ENCODE measurements around the gene CAPS.
A peak's percentile ranks its signal among the peaks of the same experiment; 100 is the strongest.
"Not testable (repeated sequence)": the region's sequence is repeated elsewhere in the genome, so short reads cannot be mapped to it uniquely, and the experiment has no call there.

The CAPS gene

GRCh38 chr19:5913739-5914357 lies at the start of gene CAPS:
TSS of gene CAPS (plus strand) at chr19:5914254. CDS start at chr19:5914407, 153 bp downstream.
- Mint-ChIP-seq H3K36me3 (peaks cover 11% of the 10 kb centered on the region), H3K27me3 (no peaks in the 10 kb centered on the region)

GRCh38 chr19:5864725-5865486 lies 49.1 kb upstream of the CAPS start:
- Mint-ChIP-seq H3K27ac (no peak overlapping the region), H3K4me1 (no peaks in the 10 kb centered on the region), H3K27me3 (peaks cover 7% of the 10 kb centered on the region), H3K4me3 (no peak overlapping the region), H3K9me3 (no peaks in the 10 kb centered on the region), H3K36me3 (no peaks in the 10 kb centered on the region)
- no peak for DNase-seq
- CTCF ChIA-PET, result no interaction called here

More at GRCh38 chr19:5913739-5914357, at the start of gene CAPS:
- DNase-seq, result no peak
- Mint-ChIP-seq H3K27ac (peak within 1 kb of the TSS; percentile 42), H3K9me3 (no peaks in the 10 kb centered on the region), H3K4me1 (no peaks in the 10 kb centered on the region), H3K4me3 (no peak within 1 kb of the TSS)
- CTCF ChIA-PET, result no interaction called here

GRCh38 chr19:5865772-5866171 lies 48.3 kb upstream of the CAPS start:
- Mint-ChIP-seq H3K36me3 (no peaks in the 10 kb centered on the region), H3K9me3 (no peaks in the 10 kb centered on the region), H3K4me3 (no peak overlapping the region), H3K27ac (no peak overlapping the region), H3K4me1 (no peaks in the 10 kb centered on the region), H3K27me3 (peaks cover 7% of the 10 kb centered on the region)
- CTCF ChIA-PET, result no interaction called here
- DNase-seq, result no peak

- Mint-ChIP-seq H3K27ac (no peak overlapping the region), H3K4me3 (no peak overlapping the region), H3K9me3 (no peaks in the 10 kb centered on the region), H3K36me3 (no peaks in the 10 kb centered on the region), H3K4me1 (no peaks in the 10 kb centered on the region), H3K27me3 (no peaks in the 10 kb centered on the region)
- CTCF ChIA-PET, result no interaction called here
- DNase-seq, result no peak
Observed at GRCh38 chr19:5867201-5868136, 46.6 kb upstream of the CAPS start.

- peaks cover 2% of the 10 kb centered on the region for H3K4me1 Mint-ChIP-seq
- no peak overlapping the region for H3K27ac Mint-ChIP-seq
- no peak for DNase-seq
- CTCF ChIA-PET, result no interaction called here
- no peak overlapping the region for H3K4me3 Mint-ChIP-seq
- H3K9me3 Mint-ChIP-seq, result no peaks in the 10 kb centered on the region
- no peaks in the 10 kb centered on the region for H3K27me3 Mint-ChIP-seq
- H3K36me3 Mint-ChIP-seq, result no peaks in the 10 kb centered on the region
Observed at GRCh38 chr19:5870986-5871394, 43.1 kb upstream of the CAPS start.

- CTCF ChIA-PET, result interaction anchor here (0.6 kb wide), 1 partner anchor 128 kb away, joined by 3 read pairs; no protein-coding TSS in a partner anchor
- no peak for DNase-seq
- H3K27me3 Mint-ChIP-seq, result peaks cover 9% of the 10 kb centered on the region
- H3K27ac Mint-ChIP-seq, result no peak overlapping the region
- H3K4me3 Mint-ChIP-seq, result no peak overlapping the region
- H3K4me1 Mint-ChIP-seq, result peaks cover 2% of the 10 kb centered on the region
- H3K36me3 Mint-ChIP-seq, result no peaks in the 10 kb centered on the region
- no peaks in the 10 kb centered on the region for H3K9me3 Mint-ChIP-seq
Observed at GRCh38 chr19:5873617-5874199, 40.3 kb upstream of the CAPS start.

GRCh38 chr19:5874496-5874895 lies 39.6 kb upstream of the CAPS start:
- H3K36me3 Mint-ChIP-seq, H3K27ac Mint-ChIP-seq, CTCF ChIA-PET, H3K4me1 Mint-ChIP-seq, H3K9me3 Mint-ChIP-seq, DNase-seq, H3K4me3 Mint-ChIP-seq: not testable (repeated sequence)
- peaks cover 16% of the 10 kb centered on the region for H3K27me3 Mint-ChIP-seq

GRCh38 chr19:5877427-5877826 lies 36.6 kb upstream of the CAPS start:
- DNase-seq, result no peak
- no peak overlapping the region for H3K4me3 Mint-ChIP-seq
- H3K27me3 Mint-ChIP-seq, result peaks cover 45% of the 10 kb centered on the region
- H3K9me3 Mint-ChIP-seq, result no peaks in the 10 kb centered on the region
- H3K4me1 Mint-ChIP-seq, result peaks cover 2% of the 10 kb centered on the region
- CTCF ChIA-PET, result no interaction called here
- H3K27ac Mint-ChIP-seq, result no peak overlapping the region
- no peaks in the 10 kb centered on the region for H3K36me3 Mint-ChIP-seq

- Mint-ChIP-seq H3K9me3 (no peaks in the 10 kb centered on the region), H3K27me3 (peaks cover 50% of the 10 kb centered on the region), H3K36me3 (no peaks in the 10 kb centered on the region), H3K27ac (no peak overlapping the region), H3K4me3 (no peak overlapping the region), H3K4me1 (peaks cover 2% of the 10 kb centered on the region)
- DNase-seq, result no peak
- CTCF ChIA-PET, result no interaction called here
Observed at GRCh38 chr19:5877882-5878281, 36.2 kb upstream of the CAPS start.

GRCh38 chr19:5880196-5880595 lies 33.9 kb upstream of the CAPS start:
- H3K4me1 Mint-ChIP-seq, result no peaks in the 10 kb centered on the region
- H3K4me3 Mint-ChIP-seq, result no peak overlapping the region
- no peaks in the 10 kb centered on the region for H3K36me3 Mint-ChIP-seq
- no peak for DNase-seq
- H3K27me3 Mint-ChIP-seq, result peaks cover 55% of the 10 kb centered on the region
- H3K9me3 Mint-ChIP-seq, result no peaks in the 10 kb centered on the region
- H3K27ac Mint-ChIP-seq, result no peak overlapping the region
- CTCF ChIA-PET, result no interaction called here

GRCh38 chr19:5880604-5881078 lies 33.4 kb upstream of the CAPS start:
- H3K27me3 Mint-ChIP-seq, result peaks cover 55% of the 10 kb centered on the region
- no peak for DNase-seq
- CTCF ChIA-PET, result no interaction called here

GRCh38 chr19:5881543-5882299 lies 32.3 kb upstream of the CAPS start:
- CTCF ChIA-PET, result interaction anchor here (1.2 kb wide), 1 partner anchor 78 kb away, joined by 3 read pairs; the partner anchor contains the start of gene NRTN
- H3K27ac Mint-ChIP-seq, result no peak overlapping the region
- H3K36me3 Mint-ChIP-seq, result no peaks in the 10 kb centered on the region
- no peak overlapping the region for H3K4me3 Mint-ChIP-seq
- H3K27me3 Mint-ChIP-seq, result peaks cover 55% of the 10 kb centered on the region
- no peak for DNase-seq
- no peaks in the 10 kb centered on the region for H3K9me3 Mint-ChIP-seq
- H3K4me1 Mint-ChIP-seq, result no peaks in the 10 kb centered on the region

More at GRCh38 chr19:5880604-5881078, 33.4 kb upstream of the CAPS start:
- Mint-ChIP-seq H3K4me3 (no peak overlapping the region), H3K27ac (no peak overlapping the region), H3K4me1 (no peaks in the 10 kb centered on the region), H3K9me3 (no peaks in the 10 kb centered on the region), H3K36me3 (no peaks in the 10 kb centered on the region)

- Mint-ChIP-seq H3K27me3 (peaks cover 52% of the 10 kb centered on the region), H3K9me3 (no peaks in the 10 kb centered on the region), H3K36me3 (no peaks in the 10 kb centered on the region), H3K4me3 (no peak overlapping the region), H3K4me1 (no peaks in the 10 kb centered on the region), H3K27ac (no peak overlapping the region)
- DNase-seq, result no peak
- CTCF ChIA-PET, result interaction anchor here (0.9 to 1.2 kb wide), 2 partner anchors 78 to 196 kb away, joined by 3 read pairs; partner anchors contain the start of gene NRTN
Observed at GRCh38 chr19:5882421-5882968, 31.6 kb upstream of the CAPS start.

Data from activated naive CD4-positive, alpha-beta T cell treated with anti-CD3 and anti-CD28 coated beads, Interleukin-2, amount 10 ng/mL, durations not matched to agents 7 days and 5 days (primary cell).